SHP77 treated with DMSO at 0.1 percent for 48 hours (cell line): Measurements from ENCODE around the gene STX2.

Experiments
- DNase-seq: peaks from one replicate; lab custom pipeline; 2025; lab: John Stamatoyannopoulos, UW

STX2 gene

GRCh38 chr12:130831246-130831645 is 7.8 kb downstream of the STX2 start:
- DNase-seq, result no peak

GRCh38 chr12:130830246-130830551 is 8.9 kb downstream of the STX2 start:
- DNase-seq, result no peak

- no peak for DNase-seq
These were observed 9.4 kb downstream of the STX2 start for GRCh38 chr12:130829391-130830245.

DNA sequence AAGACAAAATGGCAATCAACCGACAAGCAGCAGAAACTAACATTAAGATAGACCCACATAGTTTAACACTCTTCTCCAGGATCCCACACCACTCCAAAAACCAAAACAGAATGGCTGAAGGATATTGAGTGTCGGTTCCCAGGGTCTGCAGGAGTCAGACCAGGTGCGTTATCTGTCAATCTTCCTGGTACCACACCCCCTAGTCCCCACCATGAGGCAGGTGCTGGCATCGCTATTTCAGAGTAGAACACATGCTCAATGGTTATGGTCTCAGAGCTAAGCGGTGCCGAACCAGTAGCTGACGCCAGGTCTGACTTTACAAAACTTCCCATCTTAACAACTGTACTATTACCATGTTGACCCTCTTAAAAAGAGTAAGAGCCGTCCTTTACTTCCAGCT is 10.2 kb downstream of the STX2 start:
- DNase-seq, result no peak

- no peak for DNase-seq
These were observed 11.6 kb downstream of the STX2 start for GRCh38 chr12:130827432-130827831.

DNA sequence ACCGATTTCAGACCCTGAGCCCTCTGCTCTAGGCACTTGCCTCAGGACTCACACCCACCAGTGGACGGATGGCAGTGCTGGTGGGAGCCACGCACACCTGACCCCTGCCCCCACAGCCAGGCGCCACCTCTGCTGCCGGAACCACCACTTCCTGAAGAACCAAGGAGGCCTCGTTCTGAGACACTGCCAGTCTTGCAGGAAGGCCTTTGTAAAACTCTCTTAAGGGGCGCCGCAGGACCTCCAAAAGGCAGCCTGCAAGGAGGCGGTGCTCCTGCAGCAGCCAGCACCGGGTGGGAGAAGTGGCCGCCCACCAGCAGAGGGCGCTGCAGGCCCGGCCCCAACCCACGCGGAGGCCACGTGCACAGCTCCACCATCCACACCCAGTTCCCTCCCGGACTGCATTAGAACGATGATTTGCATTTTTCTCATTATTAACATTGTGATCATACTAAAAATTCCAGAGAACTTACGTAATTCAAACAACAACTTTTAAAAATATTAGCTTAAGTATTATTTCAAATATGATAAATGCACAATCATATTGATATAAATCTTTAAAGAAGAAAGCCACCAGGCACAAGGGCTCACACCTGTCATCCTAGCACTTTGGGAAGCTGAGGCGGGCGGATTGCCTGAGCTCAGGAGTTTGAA is 12.8 kb downstream of the STX2 start:
- DNase-seq, result peak; percentile 6

DNA sequence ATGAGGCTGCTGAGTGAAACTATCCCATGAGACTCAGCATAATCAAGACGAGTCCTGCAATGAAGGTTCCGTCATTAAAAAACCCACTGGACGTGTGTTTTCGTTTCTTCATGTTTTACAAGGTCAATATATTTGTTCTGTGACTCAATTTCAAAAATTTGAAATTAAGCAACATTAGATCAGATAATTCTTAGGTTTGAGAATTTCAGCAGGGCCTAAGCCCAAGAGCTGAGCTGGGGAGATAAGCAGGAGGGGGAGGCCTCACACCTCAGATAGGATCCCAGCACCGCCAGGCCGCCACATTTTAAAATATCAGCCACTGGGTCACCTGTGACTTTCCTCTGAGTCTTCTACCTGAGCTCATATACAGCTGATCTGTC is 13.3 kb downstream of the STX2 start:
- no peak for DNase-seq

- no peak for DNase-seq
These were observed 19.4 kb downstream of the STX2 start for GRCh38 chr12:130819681-130820080.

DNA sequence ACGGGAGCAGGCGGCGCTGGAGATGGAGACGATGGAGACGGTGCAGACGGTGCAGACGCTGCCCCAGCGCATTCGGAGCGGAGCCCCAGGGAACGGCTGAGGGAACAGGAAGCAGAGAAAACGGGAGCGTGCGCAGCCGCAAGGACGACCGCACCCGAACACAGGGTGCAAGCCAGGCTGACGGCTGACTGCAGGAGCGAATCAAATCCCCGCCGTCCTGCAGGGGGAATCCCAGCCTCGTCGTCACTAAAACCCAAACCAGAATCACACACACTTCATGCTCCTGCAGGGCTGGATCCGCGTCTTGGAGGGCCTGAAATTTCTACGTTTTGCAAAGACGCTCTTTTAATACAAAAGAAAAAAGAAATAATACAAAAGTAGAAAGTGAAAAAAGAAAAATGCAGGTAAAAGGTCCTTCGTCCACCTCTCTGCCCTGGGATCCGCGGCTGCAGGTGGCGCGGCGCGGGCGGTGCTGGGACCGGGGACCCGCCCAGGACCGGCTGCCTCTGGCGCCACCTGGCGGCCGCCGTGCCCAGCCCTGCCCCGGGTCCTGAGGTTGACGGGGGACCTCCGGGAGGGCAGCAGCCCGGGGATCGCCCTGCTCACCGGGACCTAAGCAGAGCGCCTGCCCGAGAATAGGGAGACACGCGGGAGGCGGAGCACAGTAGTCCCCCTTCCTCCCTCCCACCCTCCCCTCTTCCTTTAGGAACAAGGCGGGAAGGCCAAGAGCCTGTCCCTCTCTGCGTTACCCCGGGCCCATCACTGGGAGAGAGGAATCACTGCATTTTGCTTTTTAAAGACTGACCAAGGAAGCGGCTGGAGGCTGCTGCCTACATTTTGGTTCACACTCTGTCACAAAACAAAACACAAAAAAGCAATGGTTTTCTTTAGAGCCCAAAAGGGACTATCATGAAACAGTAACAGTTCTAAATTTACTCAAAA is 20.1 kb downstream of the STX2 start:
- peak; percentile 15 for DNase-seq

GRCh38 chr12:130818272-130818634 is 20.8 kb downstream of the STX2 start:
- no peak for DNase-seq

DNA sequence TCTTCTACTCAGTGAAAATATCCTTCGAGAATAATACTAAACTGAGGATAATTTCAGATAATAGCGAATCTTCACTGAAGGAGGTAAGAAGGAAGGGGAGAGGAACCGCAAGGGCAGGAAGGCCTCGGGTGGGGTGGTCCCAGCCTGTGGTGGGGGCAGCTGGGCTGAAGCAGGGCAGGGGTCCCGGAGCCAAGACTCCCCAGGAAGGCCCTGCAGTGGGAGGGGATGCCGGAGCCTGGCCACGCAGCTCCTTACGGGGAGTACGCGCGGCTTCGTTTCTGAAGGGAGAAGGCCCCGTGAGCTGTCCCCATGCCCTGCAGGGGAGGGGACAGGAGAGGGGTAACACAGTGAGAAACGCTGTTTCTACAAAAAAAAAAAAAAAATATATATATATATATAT is 21.2 kb downstream of the STX2 start:
- no peak for DNase-seq

- DNase-seq, result no peak
These were observed 23.0 kb downstream of the STX2 start for GRCh38 chr12:130816097-130816496.

- DNase-seq, result no peak
These were observed 23.9 kb downstream of the STX2 start for GRCh38 chr12:130815028-130815741.

DNA sequence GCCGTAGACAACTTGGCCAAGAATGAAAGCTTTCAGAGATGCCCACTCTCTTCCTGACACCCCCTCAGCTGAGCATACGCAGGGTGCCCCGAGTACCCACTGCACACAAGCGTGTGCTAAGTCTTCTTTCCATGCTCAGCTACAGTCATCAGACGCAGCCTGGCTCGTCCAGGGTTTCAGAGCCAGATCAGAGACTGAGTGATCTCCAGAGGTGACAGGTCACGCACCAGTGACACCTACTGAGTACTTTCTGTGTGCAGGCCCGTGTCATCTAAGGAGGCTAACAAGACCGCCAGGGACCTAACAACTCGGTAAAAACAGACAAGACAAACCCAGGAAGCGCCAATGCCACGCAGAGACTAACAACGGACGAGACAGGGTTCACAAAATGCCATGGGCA is 25.1 kb downstream of the STX2 start:
- DNase-seq, result no peak

DNA sequence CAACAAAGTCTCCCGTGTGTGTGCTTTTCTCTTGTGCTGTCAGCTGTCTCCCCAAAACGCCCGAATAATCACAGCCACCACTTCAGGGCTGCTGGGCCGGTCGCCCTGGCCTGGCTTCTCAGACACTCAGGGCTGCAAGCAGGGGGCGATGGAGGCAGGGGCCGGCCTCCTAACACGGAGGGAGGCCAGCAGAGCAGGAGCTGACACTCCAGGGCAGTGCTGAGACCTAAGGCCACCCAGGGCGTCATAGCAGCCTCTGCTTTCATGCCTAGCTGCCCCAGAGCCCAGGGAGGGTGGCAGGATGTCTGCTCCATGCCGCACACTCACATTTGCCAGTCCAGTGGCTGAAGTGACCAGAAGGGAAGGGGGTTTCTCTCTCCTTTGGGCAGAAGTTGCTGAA is 25.6 kb downstream of the STX2 start:
- no peak for DNase-seq

- DNase-seq, result no peak
These were observed 29.3 kb downstream of the STX2 start for GRCh38 chr12:130809791-130810190.

DNA sequence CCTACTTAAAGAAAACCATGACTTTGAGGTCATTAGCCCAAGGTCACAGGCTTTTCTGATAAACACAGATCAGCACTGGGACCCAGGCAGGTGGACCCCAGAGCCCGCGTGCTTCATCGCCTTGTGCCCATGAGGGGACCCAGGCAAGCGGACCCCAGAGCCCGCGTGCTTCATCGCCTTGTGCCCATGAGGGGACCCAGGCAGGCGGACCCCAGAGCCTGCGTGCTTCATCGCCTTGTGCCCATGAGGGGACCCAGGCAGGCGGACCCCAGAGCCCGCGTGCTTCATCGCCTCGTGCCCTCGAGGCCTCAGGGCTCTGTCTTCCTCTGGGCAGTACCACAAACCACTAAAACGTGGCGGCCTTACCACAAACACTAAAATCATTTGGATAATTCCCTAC is 31.7 kb downstream of the STX2 start:
- no peak for DNase-seq

DNA sequence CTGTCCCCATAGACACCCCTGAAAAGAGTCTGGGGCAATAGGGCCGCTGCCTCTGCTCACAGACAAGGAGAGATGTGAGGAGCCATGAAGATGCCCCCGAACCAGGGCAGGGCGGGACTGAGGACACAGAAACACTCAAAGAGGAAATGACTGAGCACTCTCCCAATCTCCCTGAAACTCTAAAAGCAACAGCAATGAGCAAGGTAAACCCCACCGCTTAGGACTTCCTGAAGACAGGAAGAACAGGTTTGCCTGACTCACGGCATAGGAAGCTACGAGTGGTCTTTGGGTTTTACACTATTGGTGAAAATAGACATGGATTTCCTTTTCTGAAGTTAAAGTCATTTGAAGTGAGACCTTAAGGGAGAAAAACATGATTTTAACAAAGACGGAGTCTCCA is 32.5 kb downstream of the STX2 start:
- no peak for DNase-seq

- no peak for DNase-seq
These were observed 33.4 kb downstream of the STX2 start for GRCh38 chr12:130805635-130806034.

GRCh38 chr12:130804216-130804615 is 34.8 kb downstream of the STX2 start:
- no peak for DNase-seq

DNA sequence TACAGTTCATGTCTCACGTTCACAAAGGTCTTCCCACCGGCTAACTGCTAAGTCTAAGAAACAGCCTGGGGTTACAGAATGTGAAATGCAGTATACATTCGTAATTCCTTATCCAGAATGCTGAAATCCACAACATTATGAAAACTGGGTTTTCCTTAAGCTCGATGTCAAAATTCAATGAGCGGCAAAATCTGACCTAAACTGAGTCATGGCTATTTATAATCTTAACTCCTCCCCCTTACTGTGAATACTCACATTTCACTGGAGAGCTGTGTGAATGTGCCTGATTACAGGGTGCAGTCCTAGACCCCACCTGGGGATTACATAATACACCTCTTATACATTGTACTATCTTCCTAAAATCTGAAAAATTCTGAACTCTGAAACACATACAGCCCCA is 35.3 kb downstream of the STX2 start:
- no peak for DNase-seq

DNA sequence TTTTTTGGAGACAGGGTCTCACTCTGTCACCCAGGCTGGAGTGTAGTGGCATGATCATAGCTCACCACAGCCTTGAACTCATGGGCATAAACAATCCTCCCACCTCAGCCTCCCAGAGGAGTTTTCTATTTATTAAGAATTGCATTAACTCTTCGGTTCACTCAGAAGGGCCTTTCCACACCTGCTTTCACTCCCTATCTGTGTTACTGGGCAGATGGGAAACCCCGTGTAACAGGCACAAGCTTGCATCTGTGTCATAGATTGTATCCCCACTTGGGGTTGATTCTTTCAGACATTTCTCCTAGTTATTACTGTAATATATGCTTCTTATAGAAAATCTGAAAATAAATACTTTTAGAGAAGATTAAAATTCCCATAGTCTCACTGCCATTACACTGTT is 38.7 kb downstream of the STX2 start:
- no peak for DNase-seq
